IPS-18c (cell line): ENCODE data around the gene HYOU1.
A peak's percentile ranks its signal among the peaks of the same experiment; 100 is the strongest.

Source experiments
- H3K4me3 ChIP-seq: 2 replicates; pipeline ENCODE4 v1.7.0; 2013; ENCODE audit warnings: low read depth, mild to moderate bottlenecking, low read length, moderate library complexity; ENCODE audit not compliant: insufficient read depth
- H3K9me3 ChIP-seq: one replicate; pipeline ENCODE4 v1.6.1; 2013; ENCODE audit warnings: mild to moderate bottlenecking, low read length, moderate library complexity; ENCODE audit not compliant: control insufficient read depth, insufficient read depth

Gene HYOU1

GRCh38 chr11:119012629-119013170 lies 44.3 kb downstream of the HYOU1 start:
- H3K4me3 ChIP-seq: no peak overlapping the region
- no peaks in the 10 kb centered on the region for H3K9me3 ChIP-seq

- no peak overlapping the region for H3K4me3 ChIP-seq
These were observed 45.4 kb downstream of the HYOU1 start for GRCh38 chr11:119011476-119012053.

GRCh38 chr11:119006656-119007055 lies 50.3 kb downstream of the HYOU1 start:
- Histone ChIP-seq H3K9me3 (no peaks in the 10 kb centered on the region), H3K4me3 (no peak overlapping the region)

More at GRCh38 chr11:119011476-119012053, 45.4 kb downstream of the HYOU1 start:
- no peaks in the 10 kb centered on the region for H3K9me3 ChIP-seq

- no peaks in the 10 kb centered on the region for H3K9me3 ChIP-seq
- H3K4me3 ChIP-seq: no peak overlapping the region
These were observed 56.1 kb downstream of the HYOU1 start for GRCh38 chr11:119000906-119001305.

- H3K4me3 ChIP-seq: peak overlapping the region; percentile 77
- no peaks in the 10 kb centered on the region for H3K9me3 ChIP-seq
These were observed 58.2 kb downstream of the HYOU1 start for GRCh38 chr11:118998822-118999221.

DNA sequence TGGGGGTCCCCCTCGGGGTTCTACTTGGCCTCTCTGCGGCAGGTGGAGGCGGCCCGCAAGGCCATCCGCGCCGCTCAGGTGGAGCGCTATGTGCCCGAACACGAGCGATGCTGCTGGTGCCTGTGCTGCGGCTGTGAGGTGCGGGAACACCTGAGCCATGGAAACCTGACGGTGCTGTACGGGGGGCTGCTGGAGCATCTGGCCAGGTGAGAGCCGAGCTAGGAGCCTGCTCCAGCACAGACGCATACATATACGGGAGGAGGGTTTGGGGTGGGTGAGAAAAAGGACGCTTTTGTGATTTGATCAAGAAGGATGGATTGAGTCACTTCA lies 58.7 kb downstream of the HYOU1 start:
- H3K9me3 ChIP-seq: no peaks in the 10 kb centered on the region
- H3K4me3 ChIP-seq: peak overlapping the region; percentile 77

DNA sequence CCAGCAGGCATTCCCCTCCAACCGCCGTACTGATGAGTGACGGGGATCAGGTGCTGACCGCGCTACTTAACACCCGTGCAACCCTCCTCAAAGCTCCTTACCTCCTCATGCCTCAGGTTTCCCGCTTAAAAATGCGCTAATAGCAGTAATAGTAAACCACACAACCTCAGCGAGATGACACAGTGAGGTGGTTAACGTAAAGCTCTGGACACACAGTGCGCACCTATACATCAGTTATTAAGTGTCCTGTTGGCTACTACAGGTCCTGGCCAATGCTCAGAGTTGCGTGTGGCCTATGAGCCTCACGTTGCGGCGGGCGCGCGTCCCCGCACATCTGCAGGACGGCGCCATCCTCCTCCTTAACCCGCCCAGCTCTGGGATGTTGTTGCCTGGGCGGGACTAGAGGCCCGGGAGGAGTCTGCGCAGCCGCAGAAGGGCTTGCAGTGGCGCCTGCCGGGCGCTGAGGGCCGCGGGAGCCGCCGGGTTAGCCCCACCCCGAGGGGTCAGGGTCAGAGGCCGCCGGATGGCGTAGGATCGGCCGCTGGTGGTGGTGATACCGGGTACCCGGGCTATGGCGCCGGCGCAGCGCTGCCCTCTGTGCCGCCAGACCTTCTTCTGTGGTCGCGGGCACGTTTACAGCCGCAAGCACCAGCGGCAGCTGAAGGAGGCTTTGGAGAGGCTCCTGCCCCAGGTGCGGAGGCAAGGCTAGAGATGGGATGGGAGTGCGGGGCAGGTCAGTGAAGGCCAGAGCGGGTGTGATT lies 59.2 kb downstream of the HYOU1 start, which contains the start of gene CENATAC:
TSS of gene CENATAC (plus strand) at position 512 of the 761 bp plus-strand sequence. CDS start at position 572, 60 bp downstream.
- Histone ChIP-seq H3K4me3 (peak within 1 kb of the TSS; percentile 77), H3K9me3 (no peaks in the 10 kb centered on the region)

- peaks cover 2% of the 10 kb centered on the region for H3K9me3 ChIP-seq
- peak overlapping the region; percentile 77 for H3K4me3 ChIP-seq
These were observed 59.9 kb downstream of the HYOU1 start for GRCh38 chr11:118996926-118997626.
